K562 (cell line): ENCODE measurements around the gene ZCCHC24. TPM values are rescaled to one million over a fixed set of nuclear protein-coding genes. Genes with fewer than 3 reads are reported as not detected.
A peak's percentile ranks its signal among the peaks of the same experiment; 100 is the strongest.

ENCODE experiments used
- BRF2 ChIP-seq: IDR thresholded peaks from 3 replicates; pipeline ENCODE4 v1.6.1; 2011; ENCODE audit warnings: borderline replicate concordance, mild to moderate bottlenecking; ENCODE audit not compliant: insufficient read length, insufficient read depth
- CGGBP1 ChIP-seq: fragments of 250-450 bp; sonication (Bioruptor Pico); IDR thresholded peaks from 2 replicates; pipeline ENCODE4 v1.9.0; 2021; ENCODE audit warnings: mild to moderate bottlenecking
- COPS2 ChIP-seq: fragments of 450-650 bp; conservative IDR thresholded peaks from 2 replicates; pipeline ENCODE4 v1.6.1; 2016; ENCODE audit warnings: mild to moderate bottlenecking, moderate library complexity
- ETS2 ChIP-seq: IDR thresholded peaks from 2 replicates; pipeline ENCODE4 v1.6.1; 2016; ENCODE audit warnings: borderline replicate concordance, missing genetic modification characterization, mild to moderate bottlenecking, moderate library complexity, missing compliant biosample characterization; ENCODE audit not compliant: poor library complexity, severe bottlenecking
- FUS ChIP-seq: fragments of 200-400 bp; formaldehyde crosslinking; optimal IDR thresholded peaks from 2 replicates; pipeline ENCODE3; 2017; ENCODE audit warnings: low read depth, low read length
- HDGF ChIP-seq: fragments of 450-650 bp; IDR thresholded peaks from 2 replicates; pipeline ENCODE4 v1.6.1; 2016
- IRF1 ChIP-seq: sonication (generic); formaldehyde crosslinking; IDR thresholded peaks from 2 replicates; pipeline ENCODE4 v1.8.0; 2022; ENCODE audit warnings: missing genetic modification reagents, mild to moderate bottlenecking, borderline replicate concordance
- KDM1A ChIP-seq, 2 experiments: fragments of 450-650 bp; IDR thresholded peaks; 2 replicates each; pipeline ENCODE4 v1.6.1; 2016; ENCODE audit warnings: mild to moderate bottlenecking in 2 of 2
- MAFG ChIP-seq: fragments of 450-650 bp; conservative IDR thresholded peaks from 2 replicates; pipeline ENCODE4 v1.6.1; 2016; ENCODE audit warnings: missing genetic modification characterization, missing compliant biosample characterization
- MEIS2 ChIP-seq: fragments of 450-650 bp; IDR thresholded peaks from 2 replicates; pipeline ENCODE4 v1.6.1; 2014; ENCODE audit warnings: mild to moderate bottlenecking; ENCODE audit not compliant: partially characterized antibody
- NCOA6 ChIP-seq: fragments of 450-650 bp; IDR thresholded peaks from 2 replicates; pipeline ENCODE4 v1.6.1; 2017; ENCODE audit warnings: mild to moderate bottlenecking
- NFE2L1 ChIP-seq: fragments of 450-650 bp; IDR thresholded peaks from 2 replicates; pipeline ENCODE4 v1.6.1; 2016; ENCODE audit warnings: missing genetic modification characterization, low read depth, mild to moderate bottlenecking, missing compliant biosample characterization, moderate library complexity, borderline replicate concordance
- NFXL1 ChIP-seq: fragments of 450-650 bp; formaldehyde crosslinking; IDR thresholded peaks from 2 replicates; pipeline ENCODE4 v1.4.0; 2021; ENCODE audit warnings: mild to moderate bottlenecking
- POLR2AphosphoS2 ChIP-seq: IDR thresholded peaks from 2 replicates; pipeline ENCODE4 v1.6.1; 2012; ENCODE audit warnings: low read length, improper control_type of control experiment
- PTRF ChIP-seq: fragments of 450-650 bp; IDR thresholded peaks from 2 replicates; pipeline ENCODE4 v1.6.1; 2016; ENCODE audit warnings: mild to moderate bottlenecking, missing genetic modification characterization, missing compliant biosample characterization
- RBFOX2 ChIP-seq: fragments of 200-400 bp; formaldehyde crosslinking; IDR thresholded peaks from 2 replicates; pipeline ENCODE4 v1.6.1; 2017; ENCODE audit warnings: low read depth, mild to moderate bottlenecking, low read length, moderate library complexity
- SAFB ChIP-seq: fragments of 200-400 bp; formaldehyde crosslinking; IDR thresholded peaks from 2 replicates; pipeline ENCODE4 v1.6.1; 2017; ENCODE audit warnings: low read depth, low read length, borderline replicate concordance
- SRSF7 ChIP-seq: fragments of 200-400 bp; formaldehyde crosslinking; optimal IDR thresholded peaks from 2 replicates; pipeline ENCODE3; 2017; ENCODE audit warnings: mild to moderate bottlenecking, low read depth, low read length
- TAF15 ChIP-seq: fragments of 200-400 bp; formaldehyde crosslinking; IDR thresholded peaks from 2 replicates; pipeline ENCODE4 v1.6.1; 2017; ENCODE audit warnings: mild to moderate bottlenecking, low read depth, low read length, moderate library complexity
- TBP ChIP-seq: optimal IDR thresholded peaks from 2 replicates; pipeline ENCODE3; 2011; ENCODE audit warnings: low read depth, low read length, improper control_type of control experiment
- TFAP4 ChIP-seq: sonication (generic); formaldehyde crosslinking; IDR thresholded peaks from 2 replicates; pipeline ENCODE4 v1.8.0; 2022; ENCODE audit warnings: missing genetic modification reagents, mild to moderate bottlenecking, moderate library complexity, borderline replicate concordance
- XRCC5 ChIP-seq: fragments of 200-400 bp; formaldehyde crosslinking; IDR thresholded peaks from 2 replicates; pipeline ENCODE4 v1.6.1; 2017; ENCODE audit warnings: low read depth, mild to moderate bottlenecking, low read length
- YBX1 ChIP-seq: fragments of 450-650 bp; IDR thresholded peaks from 2 replicates; pipeline ENCODE4 v1.7.1; 2016; ENCODE audit warnings: mild to moderate bottlenecking
- ZNF224 ChIP-seq: sonication (generic); formaldehyde crosslinking; IDR thresholded peaks from 2 replicates; pipeline ENCODE4 v1.8.0; 2022; ENCODE audit warnings: mild to moderate bottlenecking, missing genetic modification reagents
- ZNF408 ChIP-seq: fragments of 250-450 bp; sonication (Bioruptor Pico); IDR thresholded peaks from 2 replicates; pipeline ENCODE4 v1.4.0; 2020; ENCODE audit warnings: low read depth, mild to moderate bottlenecking, moderate library complexity
- ZNF449 ChIP-seq: fragments of 250-450 bp; sonication (Bioruptor Pico); IDR thresholded peaks from 2 replicates; pipeline ENCODE4 v1.8.0; 2022; ENCODE audit warnings: moderate library complexity, mild to moderate bottlenecking, inconsistent platforms
- polyA plus RNA-seq, 8 experiments: library from polyadenylated mRNA; depleted of rRNA in 4 of 8; stranded (reverse) in 5 of 8; unstranded in 3 of 8; fragments of >200 nt; fragmentation: Nextera tagmentation in 2 of 8; fragmentation: Illumina TruSeq in 1 of 8; extraction: Ambion mirVana in 2 of 8; extraction: Trizol in 1 of 8; gene quantifications; 2 replicates each; pipeline versions ENCODE4 v1.2.1 to v1.2.3, GENCODE V29; 2011 to 2014; ENCODE audit warnings: inconsistent platforms in 1 of 8, missing spikeins in 1 of 8
- total RNA-seq, 7 experiments: library from RNA; depleted of rRNA in 6 of 7; stranded (reverse); fragments of >200 nt in 6 of 7; fragmentation: Illumina TruSeq in 2 of 7; extraction: Trizol in 2 of 7; gene quantifications; 2 replicates each; pipeline versions ENCODE4 v1.2.1 to v1.2.3, GENCODE V29; 2011 to 2021; ENCODE audit warnings: low replicate concordance in 1 of 7

ZCCHC24 gene
- total and polyA plus RNA-seq, 9 of the 15 experiments (the other 6 are each of a cell fraction or from before 2014, with no cell fraction given) = 0.84 to 11.0 (median 4.6) TPM

- TF ChIP-seq PTRF (tag) (no peak), CGGBP1 (CRISPR knock-in tag) (no peak), RBFOX2 (peak; percentile 86), ZNF408 (CRISPR knock-in tag) (no peak), MEIS2 (no peak), ZNF449 (CRISPR knock-in tag) (no peak), ETS2 (tag) (no peak), BRF2 (no peak), MAFG (tag) (no peak), COPS2 (no peak), SAFB (no peak), IRF1 (CRISPR knock-in tag) (no peak), TAF15 (no peak), YBX1 (no peak), HDGF (no peak), TBP (no peak), NCOA6 (no peak), NFXL1 (no peak), POLR2AphosphoS2 (no peak), NFE2L1 (no peak), ZNF224 (CRISPR knock-in tag) (no peak), FUS (no peak), SRSF7 (no peak), XRCC5 (no peak), KDM1A (IDR thresholded peaks at IDR 0.05) (no peak), TFAP4 (peak; percentile 70)
Observed at GRCh38 chr10:79445161-79445976, at the start of gene ZCCHC24 (continued).
